ENCODE measurements around the gene KNCN. TPM values are rescaled to one million over a fixed set of nuclear protein-coding genes. Genes with fewer than 3 reads are reported as not detected.

The KNCN gene
- not detected for total RNA-seq
- long read RNA-seq, result 0 reads

- DNase-seq (no peak), ATAC-seq (no peak)
- intact Hi-C loops (cut with DNase I), result no loop called here
These were observed at the start of gene KNCN for GRCh38 chr1:46551597-46552095. Gene KNCN (minus strand): TSS chr1:46551647. CDS start chr1:46551215, 432 bp downstream.

GRCh38 chr1:46599059-46599970 lies 47.9 kb upstream of the KNCN start:
- no peak for ATAC-seq
- intact Hi-C loops (cut with DNase I), result no loop called here

GRCh38 chr1:46596846-46597245 lies 45.4 kb upstream of the KNCN start:
- ATAC-seq, result no peak
- intact Hi-C loops (cut with DNase I), result no loop called here
- no peak for DNase-seq

More at GRCh38 chr1:46599059-46599970, 47.9 kb upstream of the KNCN start:
- DNase-seq, result no peak

- intact Hi-C loops (cut with DNase I), result no loop called here
- no peak for ATAC-seq
- DNase-seq, result no peak
These were observed 44.6 kb upstream of the KNCN start for GRCh38 chr1:46596036-46596435.

GRCh38 chr1:46595127-46595526 lies 43.7 kb upstream of the KNCN start:
- DNase-seq (peak; percentile 77), ATAC-seq (peak; percentile 59 to 72)
- intact Hi-C loops (cut with DNase I), result no loop called here

- ATAC-seq (peak in 1 of 2 donors; percentile 19), DNase-seq (no peak)
- intact Hi-C loops (cut with DNase I), result no loop called here
These were observed 42.6 kb upstream of the KNCN start for GRCh38 chr1:46594063-46594462.

- intact Hi-C loops (cut with DNase I), result no loop called here
- ATAC-seq (no peak), DNase-seq (no peak)
These were observed 41.4 kb upstream of the KNCN start for GRCh38 chr1:46592823-46593222.

GRCh38 chr1:46589529-46589928 lies 38.1 kb upstream of the KNCN start:
- no peak for DNase-seq
- ATAC-seq, result no peak
- intact Hi-C loops (cut with DNase I), result no loop called here

- peak; percentile 55 for DNase-seq
- intact Hi-C loops (cut with DNase I), result no loop called here
- peak; percentile 61 to 80 for ATAC-seq
These were observed 35.6 kb upstream of the KNCN start for GRCh38 chr1:46587069-46587468.

- intact Hi-C loops (cut with DNase I), result no loop called here
- no peak for ATAC-seq
- no peak for DNase-seq
These were observed 34.0 kb upstream of the KNCN start for GRCh38 chr1:46585312-46585938.

GRCh38 chr1:46583494-46583893 lies 32.0 kb upstream of the KNCN start:
- intact Hi-C loops (cut with DNase I), result no loop called here
- ATAC-seq, result no peak

GRCh38 chr1:46582972-46583371 lies 31.5 kb upstream of the KNCN start:
- no peak for DNase-seq
- ATAC-seq, result no peak
- intact Hi-C loops (cut with DNase I), result no loop called here

More at GRCh38 chr1:46583494-46583893, 32.0 kb upstream of the KNCN start:
- no peak for DNase-seq

GRCh38 chr1:46581681-46582455 lies 30.4 kb upstream of the KNCN start:
- ATAC-seq (peak; percentile 10 to 17), DNase-seq (no peak)
- intact Hi-C loops (cut with DNase I), result no loop called here

GRCh38 chr1:46580140-46580903 lies 28.9 kb upstream of the KNCN start:
- ATAC-seq, result peak in 1 of 2 donors; percentile 17
- intact Hi-C loops (cut with DNase I), result no loop called here
- no peak for DNase-seq

- DNase-seq, result no peak
- no peak for ATAC-seq
- intact Hi-C loops (cut with DNase I), result no loop called here
These were observed 26.2 kb upstream of the KNCN start for GRCh38 chr1:46577671-46578070.

- no peak for ATAC-seq
- no peak for DNase-seq
- intact Hi-C loops (cut with DNase I), result no loop called here
These were observed 25.1 kb upstream of the KNCN start for GRCh38 chr1:46576596-46576995.

GRCh38 chr1:46575778-46576177 lies 24.3 kb upstream of the KNCN start:
- intact Hi-C loops (cut with DNase I), result no loop called here
- ATAC-seq (no peak), DNase-seq (no peak)

- intact Hi-C loops (cut with DNase I), result no loop called here
- DNase-seq, result no peak
- ATAC-seq, result no peak
These were observed 23.9 kb upstream of the KNCN start for GRCh38 chr1:46575300-46575699.

- DNase-seq (no peak), ATAC-seq (no peak)
- intact Hi-C loops (cut with DNase I), result no loop called here
These were observed 20.3 kb upstream of the KNCN start for GRCh38 chr1:46571691-46572225.
